Measurements from ENCODE around the gene CYP51A1.
"Not testable (repeated sequence)": the region's sequence is repeated elsewhere in the genome, so short reads cannot be mapped to it uniquely, and the experiment has no call there.

CYP51A1 gene

GRCh38 chr7:92131093-92131492 lies 3.2 kb downstream of the CYP51A1 start:
- DNase-seq (ENCODE audit: low spot score): no peak

GRCh38 chr7:92121681-92122080 lies 12.6 kb downstream of the CYP51A1 start:
- no peak for DNase-seq (ENCODE audit: low spot score)

GRCh38 chr7:92119213-92119759 lies 15.0 kb downstream of the CYP51A1 start:
- DNase-seq (ENCODE audit: low spot score): no peak

- no peak for DNase-seq (ENCODE audit: low spot score)
Measured at GRCh38 chr7:92116949-92117348, 17.3 kb downstream of the CYP51A1 start.

GRCh38 chr7:92115821-92116220 lies 18.5 kb downstream of the CYP51A1 start:
- no peak for DNase-seq (ENCODE audit: low spot score)

GRCh38 chr7:92110857-92111256 lies 23.4 kb downstream of the CYP51A1 start:
- no peak for DNase-seq (ENCODE audit: low spot score)

GRCh38 chr7:92108821-92109220 lies 25.5 kb downstream of the CYP51A1 start:
- DNase-seq (ENCODE audit: low spot score): no peak

GRCh38 chr7:92102862-92103261 lies 31.4 kb downstream of the CYP51A1 start:
- not testable (repeated sequence) for DNase-seq (ENCODE audit: low spot score)

GRCh38 chr7:92100534-92100933 lies 33.7 kb downstream of the CYP51A1 start:
- DNase-seq (ENCODE audit: low spot score): no peak

GRCh38 chr7:92095380-92095779 lies 38.9 kb downstream of the CYP51A1 start:
- no peak for DNase-seq (ENCODE audit: low spot score)

GRCh38 chr7:92092210-92092609 lies 42.1 kb downstream of the CYP51A1 start:
- DNase-seq (ENCODE audit: low spot score): no peak

GRCh38 chr7:92088266-92088665 lies 46.0 kb downstream of the CYP51A1 start:
- no peak for DNase-seq (ENCODE audit: low spot score)

GRCh38 chr7:92083922-92084321 lies 50.4 kb downstream of the CYP51A1 start:
- not testable (repeated sequence) for DNase-seq (ENCODE audit: low spot score)

GRCh38 chr7:92076509-92076908 lies 57.8 kb downstream of the CYP51A1 start:
- no peak for DNase-seq (ENCODE audit: low spot score)

- DNase-seq (ENCODE audit: low spot score): no peak
Measured at GRCh38 chr7:92075455-92076158, 58.7 kb downstream of the CYP51A1 start.

- DNase-seq (ENCODE audit: low spot score): no peak
Measured at GRCh38 chr7:92072708-92073107, 61.6 kb downstream of the CYP51A1 start.

- DNase-seq (ENCODE audit: low spot score): no peak
Measured at GRCh38 chr7:92072121-92072520, 62.2 kb downstream of the CYP51A1 start.

- no peak for DNase-seq (ENCODE audit: low spot score)
Measured at GRCh38 chr7:92071032-92071431, 63.2 kb downstream of the CYP51A1 start.

- DNase-seq (ENCODE audit: low spot score): no peak
Measured at GRCh38 chr7:92064438-92065029, 69.7 kb downstream of the CYP51A1 start.

All from AG08395 (cell line).